Muscle layer of colon (tissue), 2 donors: Measurements from ENCODE around the gene TEPSIN.

Source experiments
- H3K27ac ChIP-seq: one replicate; pipeline ENCODE4 v1.7.0; 2013; ENCODE audit warnings: low read depth, mild to moderate bottlenecking, low read length, moderate library complexity
- H3K27me3 ChIP-seq, 2 donors: one replicate each; pipeline ENCODE4 v1.7.0; 2013; ENCODE audit warnings: low read length in 2 of 2, mild to moderate bottlenecking in 2 of 2; ENCODE audit not compliant: insufficient read depth in 2 of 2, control insufficient read depth in 1 of 2
- H3K36me3 ChIP-seq: one replicate; pipeline ENCODE4 v1.7.0; 2013; ENCODE audit warnings: mild to moderate bottlenecking, low read length; ENCODE audit not compliant: insufficient read depth
- H3K4me1 ChIP-seq: one replicate; pipeline ENCODE4 v1.7.0; 2013; ENCODE audit warnings: mild to moderate bottlenecking, low read length; ENCODE audit not compliant: insufficient read depth
- H3K4me3 ChIP-seq, 2 donors: one replicate each; pipeline ENCODE4 v1.7.0; 2013; ENCODE audit warnings: low read length in 2 of 2, low read depth in 1 of 2, mild to moderate bottlenecking in 1 of 2, moderate library complexity in 1 of 2
- H3K9ac ChIP-seq: one replicate; pipeline ENCODE4 v1.7.0; 2013; ENCODE audit warnings: low read length
- H3K9me3 ChIP-seq: one replicate; pipeline ENCODE4 v1.7.0; 2013; ENCODE audit warnings: mild to moderate bottlenecking, low read length
- donor health status: abdominal sarcoma.
- donor health status: Adenocarcinoma of cecum.

TEPSIN gene

GRCh38 chr17:81191116-81191515 is 47.7 kb downstream of the TEPSIN start:
- no peak overlapping the region for H3K4me3 ChIP-seq
- H3K27me3 ChIP-seq, result no peaks in the 10 kb centered on the region
- no peaks in the 10 kb centered on the region for H3K36me3 ChIP-seq
- H3K4me1 ChIP-seq, result no peaks in the 10 kb centered on the region
- no peak overlapping the region for H3K27ac ChIP-seq
- no peak overlapping the region for H3K9ac ChIP-seq
- no peaks in the 10 kb centered on the region for H3K9me3 ChIP-seq

- H3K9me3 ChIP-seq, result no peaks in the 10 kb centered on the region
- no peaks in the 10 kb centered on the region for H3K36me3 ChIP-seq
- no peak overlapping the region for H3K4me3 ChIP-seq
- H3K27me3 ChIP-seq, result no peaks in the 10 kb centered on the region
- no peak overlapping the region for H3K27ac ChIP-seq
- H3K4me1 ChIP-seq, result no peaks in the 10 kb centered on the region
- no peak overlapping the region for H3K9ac ChIP-seq
Measured at GRCh38 chr17:81190591-81190990, 48.3 kb downstream of the TEPSIN start.

- H3K36me3 ChIP-seq, result no peaks in the 10 kb centered on the region
- no peak overlapping the region for H3K27ac ChIP-seq
- no peaks in the 10 kb centered on the region for H3K9me3 ChIP-seq
- no peaks in the 10 kb centered on the region for H3K27me3 ChIP-seq
- H3K9ac ChIP-seq, result no peak overlapping the region
- no peak overlapping the region for H3K4me3 ChIP-seq
- H3K4me1 ChIP-seq, result no peaks in the 10 kb centered on the region
Measured at GRCh38 chr17:81189670-81190530, 49.0 kb downstream of the TEPSIN start.

- Histone ChIP-seq H3K36me3 (no peaks in the 10 kb centered on the region), H3K9me3 (no peaks in the 10 kb centered on the region), H3K27ac (no peak overlapping the region), H3K4me3 (no peak overlapping the region), H3K9ac (no peak overlapping the region), H3K27me3 (no peaks in the 10 kb centered on the region), H3K4me1 (no peaks in the 10 kb centered on the region)
Measured at GRCh38 chr17:81189016-81189415, 49.8 kb downstream of the TEPSIN start.

GRCh38 chr17:81188491-81188840 is 50.4 kb downstream of the TEPSIN start:
- H3K27ac ChIP-seq, result no peak overlapping the region
- H3K36me3 ChIP-seq, result no peaks in the 10 kb centered on the region
- H3K27me3 ChIP-seq, result no peaks in the 10 kb centered on the region
- H3K9me3 ChIP-seq, result no peaks in the 10 kb centered on the region
- no peaks in the 10 kb centered on the region for H3K4me1 ChIP-seq
- H3K9ac ChIP-seq, result no peak overlapping the region
- no peak overlapping the region for H3K4me3 ChIP-seq

GRCh38 chr17:81187586-81188490 is 51.0 kb downstream of the TEPSIN start:
- Histone ChIP-seq H3K4me1 (no peaks in the 10 kb centered on the region), H3K4me3 (no peak overlapping the region), H3K9me3 (no peaks in the 10 kb centered on the region), H3K9ac (no peak overlapping the region), H3K27me3 (no peaks in the 10 kb centered on the region), H3K36me3 (no peaks in the 10 kb centered on the region), H3K27ac (no peak overlapping the region)

GRCh38 chr17:81187120-81187519 is 51.7 kb downstream of the TEPSIN start:
- Histone ChIP-seq H3K27me3 (peaks cover 0 to 2% of the 10 kb centered on the region in 2 donors), H3K4me1 (no peaks in the 10 kb centered on the region), H3K9me3 (no peaks in the 10 kb centered on the region), H3K9ac (no peak overlapping the region), H3K27ac (no peak overlapping the region), H3K36me3 (no peaks in the 10 kb centered on the region), H3K4me3 (no peak overlapping the region)

GRCh38 chr17:81186203-81186602 is 52.7 kb downstream of the TEPSIN start:
- Histone ChIP-seq H3K4me3 (no peak overlapping the region), H3K27me3 (peaks cover 0 to 5% of the 10 kb centered on the region in 2 donors), H3K36me3 (no peaks in the 10 kb centered on the region), H3K9me3 (no peaks in the 10 kb centered on the region), H3K4me1 (no peaks in the 10 kb centered on the region), H3K9ac (no peak overlapping the region), H3K27ac (no peak overlapping the region)

GRCh38 chr17:81184555-81184954 is 54.3 kb downstream of the TEPSIN start:
- H3K27me3 ChIP-seq, result peaks cover 0 to 5% of the 10 kb centered on the region in 2 donors
- H3K9me3 ChIP-seq, result no peaks in the 10 kb centered on the region
- no peak overlapping the region for H3K27ac ChIP-seq
- H3K4me3 ChIP-seq, result no peak overlapping the region
- H3K9ac ChIP-seq, result no peak overlapping the region
- no peaks in the 10 kb centered on the region for H3K36me3 ChIP-seq
- H3K4me1 ChIP-seq, result no peaks in the 10 kb centered on the region

GRCh38 chr17:81183807-81184206 is 55.0 kb downstream of the TEPSIN start:
- no peak overlapping the region for H3K9ac ChIP-seq
- H3K27me3 ChIP-seq, result peaks cover 0 to 5% of the 10 kb centered on the region in 2 donors
- no peaks in the 10 kb centered on the region for H3K36me3 ChIP-seq
- no peaks in the 10 kb centered on the region for H3K9me3 ChIP-seq
- H3K4me1 ChIP-seq, result no peaks in the 10 kb centered on the region
- no peak overlapping the region for H3K27ac ChIP-seq
- no peak overlapping the region for H3K4me3 ChIP-seq

GRCh38 chr17:81183316-81183715 is 55.5 kb downstream of the TEPSIN start:
- Histone ChIP-seq H3K36me3 (no peaks in the 10 kb centered on the region), H3K4me3 (no peak overlapping the region), H3K27ac (no peak overlapping the region), H3K9ac (no peak overlapping the region), H3K9me3 (no peaks in the 10 kb centered on the region), H3K4me1 (no peaks in the 10 kb centered on the region), H3K27me3 (peaks cover 0 to 5% of the 10 kb centered on the region in 2 donors)
